HEK293T (cell line): ENCODE measurements around the gene DNASE1L2.

Source experiments
- BHLHE40 ChIP-seq: fragments of 450-650 bp; IDR thresholded peaks from 2 replicates; pipeline ENCODE4 v1.6.1; 2016; ENCODE audit warnings: mild to moderate bottlenecking, moderate library complexity, borderline replicate concordance
- FOXA1 ChIP-seq: fragments of 450-650 bp; IDR thresholded peaks from 2 replicates; pipeline ENCODE4 v1.6.1; 2016; ENCODE audit warnings: mild to moderate bottlenecking
- FOXK2 ChIP-seq: fragments of 450-650 bp; IDR thresholded peaks from 2 replicates; pipeline ENCODE4 v1.6.1; 2016; ENCODE audit warnings: mild to moderate bottlenecking
- NFRKB ChIP-seq: fragments of 450-650 bp; IDR thresholded peaks from 2 replicates; pipeline ENCODE4 v1.6.1; 2016; ENCODE audit warnings: mild to moderate bottlenecking, moderate library complexity
- PKNOX1 ChIP-seq: fragments of 450-650 bp; IDR thresholded peaks from 2 replicates; pipeline ENCODE4 v1.6.1; 2016
- SP1 ChIP-seq: fragments of 450-650 bp; IDR thresholded peaks from 2 replicates; pipeline ENCODE4 v1.6.1; 2017
- SUZ12 ChIP-seq: fragments of 450-650 bp; IDR thresholded peaks from 2 replicates; pipeline ENCODE4 v1.6.1; 2016; ENCODE audit warnings: mild to moderate bottlenecking
- TARDBP ChIP-seq: fragments of 450-650 bp; IDR thresholded peaks from 2 replicates; pipeline ENCODE4 v1.6.1; 2016
- ZNF384 ChIP-seq: fragments of 450-650 bp; IDR thresholded peaks from 2 replicates; pipeline ENCODE4 v1.6.1; 2016

GRCh38 chr16:2280981-2281542 is 44.8 kb downstream of the DNASE1L2 start:
- TF ChIP-seq FOXK2 (no peak), ZNF384 (no peak), BHLHE40 (no peak), PKNOX1 (no peak), FOXA1 (no peak), NFRKB (no peak), SP1 (no peak), SUZ12 (no peak), TARDBP (no peak)
